Astrocyte of the cerebellum (primary cell): ENCODE measurements around the gene MOB1B.

Source experiments
- DNase-seq: peaks from one replicate; pipeline ENCODE4 v3.0.0-alpha.2; 2011; ENCODE audit warnings: low read depth
- H3K4me3 ChIP-seq: 2 replicates; pipeline ENCODE4 v1.5.1; 2011; ENCODE audit warnings: mild to moderate bottlenecking, low read depth, low read length, moderate library complexity
- in situ Hi-C: cut with HindIII; loops from 2 replicates; pipeline ENCODE4 v1.10.0; 2017; ENCODE audit warnings: low sequenced_read_pairs
- TF ChIP-seq, protein P1 (sequence below): IDR thresholded peaks from 2 replicates; pipeline ENCODE4 v1.5.1; 2012; ENCODE audit warnings: low read length, low read depth, moderate library complexity, mild to moderate bottlenecking; ENCODE audit errors: missing control alignments

MOB1B gene

DNA sequence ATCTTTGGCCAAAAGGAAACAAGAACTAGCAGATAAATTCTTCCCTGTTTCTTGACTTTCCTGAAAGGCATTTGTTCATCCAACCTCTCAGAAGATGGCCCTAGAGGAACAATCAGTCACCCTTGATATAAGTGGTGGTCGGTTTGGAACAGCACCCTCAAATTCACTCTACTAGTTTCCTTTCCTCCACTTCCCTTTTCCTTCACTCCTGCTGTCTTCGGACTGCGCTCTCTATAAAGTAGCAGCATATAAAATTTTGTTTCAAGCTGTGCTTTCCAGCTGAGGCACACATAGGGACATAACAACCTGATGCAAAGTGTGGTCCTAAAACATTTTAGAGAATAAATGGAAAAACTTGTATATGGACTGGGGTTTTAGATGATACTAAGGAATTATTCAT, 29.0 kb upstream of the MOB1B start:
- H3K4me3 ChIP-seq: no peak overlapping the region
- in situ Hi-C loops: no loop called here
- DNase-seq: no peak
- TF ChIP-seq, protein P1, sequence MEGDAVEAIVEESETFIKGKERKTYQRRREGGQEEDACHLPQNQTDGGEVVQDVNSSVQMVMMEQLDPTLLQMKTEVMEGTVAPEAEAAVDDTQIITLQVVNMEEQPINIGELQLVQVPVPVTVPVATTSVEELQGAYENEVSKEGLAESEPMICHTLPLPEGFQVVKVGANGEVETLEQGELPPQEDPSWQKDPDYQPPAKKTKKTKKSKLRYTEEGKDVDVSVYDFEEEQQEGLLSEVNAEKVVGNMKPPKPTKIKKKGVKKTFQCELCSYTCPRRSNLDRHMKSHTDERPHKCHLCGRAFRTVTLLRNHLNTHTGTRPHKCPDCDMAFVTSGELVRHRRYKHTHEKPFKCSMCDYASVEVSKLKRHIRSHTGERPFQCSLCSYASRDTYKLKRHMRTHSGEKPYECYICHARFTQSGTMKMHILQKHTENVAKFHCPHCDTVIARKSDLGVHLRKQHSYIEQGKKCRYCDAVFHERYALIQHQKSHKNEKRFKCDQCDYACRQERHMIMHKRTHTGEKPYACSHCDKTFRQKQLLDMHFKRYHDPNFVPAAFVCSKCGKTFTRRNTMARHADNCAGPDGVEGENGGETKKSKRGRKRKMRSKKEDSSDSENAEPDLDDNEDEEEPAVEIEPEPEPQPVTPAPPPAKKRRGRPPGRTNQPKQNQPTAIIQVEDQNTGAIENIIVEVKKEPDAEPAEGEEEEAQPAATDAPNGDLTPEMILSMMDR: no peak

DNA sequence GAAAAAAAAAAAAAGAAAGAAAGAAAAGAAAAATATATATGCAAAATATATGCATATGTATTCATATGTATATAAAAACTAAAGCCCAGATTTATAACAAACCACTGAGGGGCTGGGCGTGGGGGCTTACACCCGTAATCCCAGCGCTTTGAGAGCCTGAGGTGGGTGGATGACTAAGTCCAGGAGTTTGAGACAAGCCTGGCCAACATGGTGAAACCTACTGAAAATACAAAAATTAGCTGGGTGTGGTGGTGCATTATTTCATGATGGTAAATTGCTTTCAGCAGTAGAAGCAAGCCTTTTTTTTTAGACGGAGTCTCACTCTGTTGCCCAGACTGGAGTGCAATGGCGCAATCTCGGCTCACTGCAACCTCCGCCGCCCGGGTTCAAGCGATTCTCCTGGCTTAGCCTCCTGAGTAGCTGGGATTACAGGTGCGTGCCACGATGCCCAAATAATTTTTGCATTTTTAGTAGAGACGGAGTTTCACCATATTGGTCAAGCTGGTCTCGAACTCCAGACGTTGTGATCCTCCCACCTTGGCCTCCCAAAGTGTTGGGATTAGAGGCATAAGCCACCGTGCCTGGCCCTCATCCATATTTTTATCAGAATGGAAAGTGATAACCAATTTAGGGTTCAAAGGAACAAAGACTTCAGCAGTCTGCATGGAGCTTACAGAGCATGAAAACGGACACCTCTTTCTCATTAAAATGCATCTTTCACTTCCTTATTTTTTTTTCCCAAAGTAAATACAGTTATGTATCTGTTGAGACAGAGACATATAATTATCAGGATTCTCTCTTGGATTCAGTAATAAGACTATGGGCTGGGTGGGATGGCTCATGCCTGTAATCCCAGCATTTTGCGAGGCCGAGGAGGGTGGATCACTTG, 27.7 kb upstream of the MOB1B start:
- in situ Hi-C loops: no loop called here
- TF ChIP-seq, protein P1: no peak
- no peak for DNase-seq
- no peak overlapping the region for H3K4me3 ChIP-seq

DNA sequence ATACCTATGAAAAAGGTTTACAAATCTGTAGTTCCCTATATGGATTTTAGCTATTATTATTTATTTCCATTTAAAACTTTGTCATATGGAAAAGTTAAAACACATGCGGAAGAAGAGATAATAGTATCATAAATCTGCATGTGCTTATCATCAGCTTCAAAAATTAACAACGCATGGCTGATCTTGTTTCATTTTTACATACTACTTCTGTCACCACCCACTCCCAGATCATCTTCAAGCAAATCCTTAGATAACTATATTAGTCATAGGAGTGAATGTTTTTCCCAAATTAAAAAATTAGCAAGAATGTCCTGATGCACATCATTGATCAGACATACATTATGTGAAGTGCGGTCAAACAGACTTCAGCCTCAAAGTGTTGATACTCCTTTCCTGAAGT, 24.6 kb upstream of the MOB1B start:
- in situ Hi-C loops: no loop called here
- TF ChIP-seq, protein P1: no peak
- no peak overlapping the region for H3K4me3 ChIP-seq
- DNase-seq: no peak

DNA sequence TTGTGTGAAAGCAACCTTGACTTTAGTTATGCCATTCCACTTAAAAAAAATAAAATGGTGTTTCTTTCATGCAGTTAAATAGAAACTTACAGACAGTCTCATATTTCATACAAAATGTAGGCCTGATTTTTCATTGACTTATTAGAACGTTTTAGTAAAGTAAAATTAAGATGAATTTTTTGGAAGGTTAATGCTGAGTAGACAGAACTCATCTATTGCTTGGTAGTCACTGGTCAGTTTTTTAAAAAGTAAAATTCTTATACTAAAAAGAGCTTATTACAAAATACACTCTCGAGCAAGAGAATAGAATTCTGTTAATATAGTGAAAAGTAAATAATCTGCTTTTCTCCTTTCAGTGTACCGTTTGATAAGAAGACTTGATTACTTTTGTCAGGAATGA, 21.4 kb upstream of the MOB1B start:
- no peak for DNase-seq
- TF ChIP-seq, protein P1: no peak
- in situ Hi-C loops: no loop called here
- H3K4me3 ChIP-seq: no peak overlapping the region

DNA sequence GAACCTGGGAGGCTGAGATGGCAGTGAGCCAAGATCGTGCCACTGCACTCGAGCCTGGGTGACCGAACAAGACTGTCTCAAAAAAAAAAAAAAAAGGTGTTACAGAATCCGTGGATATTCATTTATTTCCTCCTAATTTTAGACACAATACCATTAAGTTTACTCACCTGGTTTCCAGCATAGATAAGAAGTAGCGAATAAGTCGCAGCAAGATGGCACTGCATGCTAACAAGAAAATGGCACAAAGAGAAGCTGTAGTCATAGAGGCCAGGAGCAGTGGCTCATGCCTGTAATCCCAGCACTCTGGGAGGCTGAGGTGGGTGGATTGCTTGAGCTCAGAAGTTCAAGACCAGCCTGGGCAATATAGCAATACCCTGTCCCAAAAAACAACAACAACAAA, 17.0 kb upstream of the MOB1B start:
- no peak for DNase-seq
- TF ChIP-seq, protein P1: no peak
- H3K4me3 ChIP-seq: no peak overlapping the region
- in situ Hi-C loops: no loop called here

DNA sequence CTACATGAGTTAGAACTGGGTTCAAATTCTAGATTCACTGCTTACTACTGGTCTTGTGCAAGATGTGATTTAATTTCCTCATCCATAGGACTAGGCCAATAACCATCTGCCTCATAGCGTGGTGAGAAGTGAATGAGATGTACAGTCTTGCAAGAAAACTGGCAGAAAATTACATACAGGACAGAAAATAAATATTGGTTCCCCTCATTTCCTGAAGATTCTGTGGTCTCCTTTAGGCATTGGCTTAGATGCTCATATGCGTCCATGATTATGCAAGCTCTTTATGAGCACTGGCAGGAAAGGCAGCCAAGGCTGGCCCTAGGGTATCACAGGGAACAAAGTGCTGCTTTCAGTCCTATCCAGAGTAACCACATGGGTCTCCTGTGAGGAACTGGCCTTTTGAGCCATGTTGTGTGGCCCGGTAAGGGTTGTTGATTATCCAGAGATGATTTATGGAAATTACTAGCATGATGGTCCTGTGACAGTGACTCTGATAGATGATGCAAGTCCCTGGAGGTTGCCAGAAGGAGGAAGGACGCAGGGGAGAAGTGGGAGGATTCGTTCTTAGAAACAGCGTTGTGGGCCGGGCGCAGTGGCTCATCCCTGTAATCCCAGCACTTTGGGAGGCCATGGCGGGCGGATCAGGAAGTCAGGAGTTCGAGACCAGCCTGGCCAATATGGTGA, 9.9 kb upstream of the MOB1B start:
- no peak for DNase-seq
- TF ChIP-seq, protein P1: no peak
- H3K4me3 ChIP-seq: no peak overlapping the region
- in situ Hi-C loops: no loop called here
